ENCODE measurements around the gene OSMR. TPM values are rescaled to one million over a fixed set of nuclear protein-coding genes. Genes with fewer than 3 reads are reported as not detected.
"Not testable (repeated sequence)": the region's sequence is repeated elsewhere in the genome, so short reads cannot be mapped to it uniquely, and the experiment has no call there.

OSMR gene
- total RNA-seq, 1 donor from 2014 or later, result 0.58 TPM

GRCh38 chr5:38858839-38859238, 13.0 kb downstream of the OSMR start:
- Mint-ChIP-seq H3K9me3 (peaks cover 18% of the 10 kb centered on the region), H3K4me1 (no peaks in the 10 kb centered on the region), H3K4me3 (no peak overlapping the region), H3K27ac (no peak overlapping the region), H3K36me3 (no peaks in the 10 kb centered on the region), H3K27me3 (ENCODE audit: insufficient read depth, low read depth) (peaks cover 2% of the 10 kb centered on the region)
- Histone ChIP-seq H2AFZ (replicated peaks) (no peak overlapping the region), H3K27me3 (no peaks in the 10 kb centered on the region), H3K9me3 (ENCODE audit: low read depth) (peaks cover 3% of the 10 kb centered on the region), H3K4me2 (no peak overlapping the region), H3K4me1 (no peaks in the 10 kb centered on the region), H3K9ac (no peak overlapping the region), H4K20me1 (ENCODE audit: low read depth) (no peaks in the 10 kb centered on the region), H3F3A (ENCODE audit: low read depth) (no peaks in the 10 kb centered on the region), H3K4me3 (no peak overlapping the region), H3K79me2 (ENCODE audit: low read depth) (no peaks in the 10 kb centered on the region), H3K36me3 (no peaks in the 10 kb centered on the region), H3K27ac (no peak overlapping the region)
- DNase-seq (ENCODE audit: low spot score), result no peak
- TF ChIP-seq EZH2 (IDR thresholded peaks at IDR 0.05) (no peak), EZH2phosphoT487 (IDR thresholded peaks at IDR 0.05) (no peak), CTCF (IDR thresholded peaks at IDR 0.05) (no peak)

- H3K9me3 Mint-ChIP-seq, result peaks cover 28% of the 10 kb centered on the region
- not testable (repeated sequence) for H3K36me3 ChIP-seq; H3K9me3 ChIP-seq (ENCODE audit: low read depth); H3K4me1 Mint-ChIP-seq; H4K20me1 ChIP-seq (ENCODE audit: low read depth); H3K4me3 Mint-ChIP-seq; H3K9ac ChIP-seq; H3K27ac ChIP-seq; H3K79me2 ChIP-seq (ENCODE audit: low read depth); DNase-seq (ENCODE audit: low spot score); H3K4me1 ChIP-seq; H3K27me3 Mint-ChIP-seq (ENCODE audit: insufficient read depth, low read depth); H2AFZ ChIP-seq (replicated peaks); H3K4me3 ChIP-seq; H3K4me2 ChIP-seq; H3F3A ChIP-seq (ENCODE audit: low read depth); H3K36me3 Mint-ChIP-seq; H3K27me3 ChIP-seq; H3K27ac Mint-ChIP-seq
Observed at GRCh38 chr5:38861986-38862770, 16.4 kb downstream of the OSMR start.

DNA sequence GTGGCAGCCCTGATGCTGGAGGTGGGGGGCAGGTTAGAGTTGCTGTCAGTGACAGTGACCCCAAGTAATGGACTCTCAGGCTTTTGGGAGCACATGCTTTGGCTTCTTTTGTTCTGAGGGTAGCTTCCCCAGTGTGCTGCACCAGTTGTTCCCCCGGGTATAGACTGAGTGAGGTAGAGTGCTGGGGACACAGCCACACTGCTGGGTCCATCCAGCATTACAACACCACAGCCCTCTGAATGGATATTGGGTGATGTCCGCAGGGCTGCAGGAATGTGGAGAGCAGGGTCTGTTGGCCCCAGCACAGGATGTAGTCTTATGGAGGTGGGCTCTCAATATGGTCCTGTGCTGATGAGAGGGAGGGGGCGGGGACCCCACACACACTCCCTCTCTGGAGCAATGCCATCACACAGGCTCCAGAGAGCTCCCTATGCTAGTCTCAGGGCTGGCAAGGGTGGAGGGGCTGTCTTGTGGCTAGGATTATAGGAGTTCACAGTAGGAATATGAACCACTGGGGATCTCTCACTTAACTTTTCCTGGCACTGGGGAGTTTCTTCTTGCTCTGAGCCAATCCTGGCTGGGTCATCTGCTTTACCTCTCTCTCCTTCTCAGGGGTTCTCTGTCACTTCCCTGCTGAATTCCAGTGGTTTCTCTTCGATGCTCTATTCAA, 20.7 kb downstream of the OSMR start:
- Histone ChIP-seq H3K9ac (no peak overlapping the region), H3K79me2 (ENCODE audit: low read depth) (no peaks in the 10 kb centered on the region), H3K27ac (no peak overlapping the region), H3K4me1 (no peaks in the 10 kb centered on the region), H4K20me1 (ENCODE audit: low read depth) (no peaks in the 10 kb centered on the region), H3K4me2 (no peak overlapping the region), H2AFZ (replicated peaks) (no peak overlapping the region), H3K27me3 (no peaks in the 10 kb centered on the region), H3F3A (ENCODE audit: low read depth) (no peaks in the 10 kb centered on the region), H3K4me3 (no peak overlapping the region), H3K36me3 (no peaks in the 10 kb centered on the region), H3K9me3 (ENCODE audit: low read depth) (no peaks in the 10 kb centered on the region)
- TF ChIP-seq EZH2phosphoT487 (IDR thresholded peaks at IDR 0.05) (no peak), CTCF (IDR thresholded peaks at IDR 0.05) (no peak)
- no peak overlapping the region for H3K27ac Mint-ChIP-seq
- H3K9me3 Mint-ChIP-seq, result peaks cover 15% of the 10 kb centered on the region
- H3K27me3 Mint-ChIP-seq (ENCODE audit: insufficient read depth, low read depth), result peaks cover 2% of the 10 kb centered on the region
- DNase-seq (ENCODE audit: low spot score), result no peak
- no peaks in the 10 kb centered on the region for H3K36me3 Mint-ChIP-seq
- peaks cover 8% of the 10 kb centered on the region for H3K4me1 Mint-ChIP-seq
- H3K4me3 Mint-ChIP-seq, result no peak overlapping the region

- H3K79me2 ChIP-seq (ENCODE audit: low read depth), result no peaks in the 10 kb centered on the region
- Mint-ChIP-seq H3K36me3 (no peaks in the 10 kb centered on the region), H3K27me3 (ENCODE audit: insufficient read depth, low read depth) (peaks cover 2% of the 10 kb centered on the region)
Observed at GRCh38 chr5:38867032-38867398, 21.2 kb downstream of the OSMR start.

More at GRCh38 chr5:38867032-38867398, 21.2 kb downstream of the OSMR start:
- no peaks in the 10 kb centered on the region for H4K20me1 ChIP-seq (ENCODE audit: low read depth)
- H3K4me2 ChIP-seq, result no peak overlapping the region
- no peak for TF ChIP-seq CTCF (IDR thresholded peaks at IDR 0.05)
- TF ChIP-seq EZH2phosphoT487 (IDR thresholded peaks at IDR 0.05), result no peak
- no peak for TF ChIP-seq EZH2 (IDR thresholded peaks at IDR 0.05)
- no peak overlapping the region for H3K27ac ChIP-seq
- DNase-seq (ENCODE audit: low spot score), result no peak
- H3K4me1 Mint-ChIP-seq, result peaks cover 8% of the 10 kb centered on the region
- H3K9me3 ChIP-seq (ENCODE audit: low read depth), result no peaks in the 10 kb centered on the region
- no peaks in the 10 kb centered on the region for H3F3A ChIP-seq (ENCODE audit: low read depth)
- no peak overlapping the region for H3K4me3 ChIP-seq
- no peak overlapping the region for H2AFZ ChIP-seq (replicated peaks)
- no peaks in the 10 kb centered on the region for H3K27me3 ChIP-seq
- H3K4me1 ChIP-seq, result no peaks in the 10 kb centered on the region
- H3K4me3 Mint-ChIP-seq, result no peak overlapping the region
- no peak overlapping the region for H3K9ac ChIP-seq
- H3K9me3 Mint-ChIP-seq, result peaks cover 15% of the 10 kb centered on the region
- no peaks in the 10 kb centered on the region for H3K36me3 ChIP-seq
- no peak overlapping the region for H3K27ac Mint-ChIP-seq
